H1 (cell line): Measurements from ENCODE around the gene KLHL21. TPM values are rescaled to one million over a fixed set of nuclear protein-coding genes. Genes with fewer than 3 reads are reported as not detected.

Source experiments
- CTCF ChIA-PET: fragments of 300-600 bp; sonication (Branson Sonifier 250); formaldehyde crosslinking; loops from one replicate; lab custom pipeline; 2021; ENCODE audit not compliant: partially characterized antibody; lab: Charles Lee
- POLR2A ChIA-PET: fragments of 300-600 bp; sonication (Branson Sonifier 250); formaldehyde crosslinking; loops from one replicate; lab custom pipeline; 2021; ENCODE audit warnings: inconsistent platforms; ENCODE audit not compliant: partially characterized antibody; lab: Charles Lee
- DNase-seq, 2 experiments: peaks; one replicate each; pipeline versions ENCODE4 v3.0.0 to v3.0.0-alpha.2; 2010 to 2022; ENCODE audit warnings: low spot score in 2 of 2, low read depth in 1 of 2, mixed read lengths in 1 of 2
- FAIRE-seq: peaks from 2 replicates; lab custom pipeline; 2011; peaks lifted over from hg19 to GRCh38; lab: Jason Lieb, UNC
- H2AFZ ChIP-seq: 2 replicates; pipeline ENCODE4 v1.8.1; 2012; ENCODE audit warnings: low read length, inconsistent platforms
- H2AK5ac ChIP-seq: 2 replicates; pipeline ENCODE4 v1.6.1; 2013; ENCODE audit warnings: low read depth, low read length
- H2BK120ac ChIP-seq: replicated peaks from 2 replicates; pipeline ENCODE3; 2013; ENCODE audit warnings: low read depth, low read length, inconsistent platforms
- H2BK12ac ChIP-seq: 2 replicates; pipeline ENCODE4 v1.6.1; 2013; ENCODE audit warnings: low read depth, low read length
- H2BK15ac ChIP-seq: 2 replicates; pipeline ENCODE4 v1.6.1; 2013; ENCODE audit warnings: low read length
- H2BK20ac ChIP-seq: 2 replicates; pipeline ENCODE4 v1.6.1; 2013; ENCODE audit warnings: low read length
- H2BK5ac ChIP-seq: 2 replicates; pipeline ENCODE4 v1.6.1; 2013; ENCODE audit warnings: low read depth, low read length
- H3K14ac ChIP-seq: 2 replicates; pipeline ENCODE4 v1.6.1; 2013; ENCODE audit warnings: inconsistent platforms; ENCODE audit not compliant: insufficient read length
- H3K18ac ChIP-seq: 2 replicates; pipeline ENCODE4 v1.6.1; 2013; ENCODE audit warnings: low read length; ENCODE audit errors: extremely low read depth
- H3K23ac ChIP-seq: 2 replicates; pipeline ENCODE4 v1.6.1; 2013; ENCODE audit warnings: inconsistent platforms; ENCODE audit not compliant: insufficient read length
- H3K23me2 ChIP-seq: 2 replicates; pipeline ENCODE4 v1.6.1; 2013; ENCODE audit warnings: low read depth, low read length
- H3K27ac ChIP-seq: 2 replicates; pipeline ENCODE4 v1.6.1; 2011; ENCODE audit warnings: low read depth, low read length, inconsistent platforms
- H3K27me3 ChIP-seq, 4 experiments: replicated peaks in 1 of 4; 1 replicate in 1 of 4; 2 replicates in 3 of 4; pipeline versions ENCODE4 v1.6.1 to v1.8.1; 2011 to 2013; ENCODE audit warnings: low read length in 3 of 4, mild to moderate bottlenecking in 3 of 4, inconsistent platforms in 2 of 4, mixed read lengths in 2 of 4, moderate library complexity in 1 of 4; ENCODE audit not compliant: control insufficient read depth in 3 of 4, insufficient read depth in 3 of 4; ENCODE audit errors: extremely low read depth in 1 of 4
- H3K36me3 ChIP-seq, 4 experiments: 2 replicates each; pipeline versions ENCODE4 v1.6.1 to v1.8.1; 2011 to 2013; ENCODE audit warnings: mild to moderate bottlenecking in 4 of 4, low read length in 3 of 4, moderate library complexity in 2 of 4, control low read depth in 1 of 4, inconsistent platforms in 1 of 4; ENCODE audit not compliant: insufficient read depth in 4 of 4, control insufficient read depth in 2 of 4
- H3K4ac ChIP-seq: replicated peaks from 2 replicates; pipeline ENCODE3; 2013; ENCODE audit warnings: low read length, low read depth, mixed read lengths, inconsistent platforms; ENCODE audit not compliant: insufficient read length
- H3K4me1 ChIP-seq, 4 experiments: replicated peaks in 1 of 4; 1 replicate in 1 of 4; 2 replicates in 3 of 4; pipeline versions ENCODE4 v1.6.1 to v1.8.1; 2011 to 2013; ENCODE audit warnings: low read length in 3 of 4, inconsistent platforms in 2 of 4, mixed read lengths in 1 of 4; ENCODE audit not compliant: insufficient read depth in 4 of 4, control insufficient read depth in 3 of 4
- H3K4me2 ChIP-seq, 2 experiments: 2 replicates each; pipeline versions ENCODE4 v1.6.1 to v1.8.1; 2011 to 2013; ENCODE audit warnings: low read depth in 2 of 2, low read length in 2 of 2, control low read depth in 1 of 2, inconsistent platforms in 1 of 2, mild to moderate bottlenecking in 1 of 2; ENCODE audit not compliant: insufficient read depth in 1 of 2
- H3K4me3 ChIP-seq, 4 experiments: fragments of 200-600, 300-600 bp in 1 of 4; sonication (generic), shearing (Covaris generic), sonication (Bioruptor Twin) in 1 of 4; 2 replicates each; pipeline versions ENCODE4 v1.5.1 to v1.8.1; 2011 to 2016; ENCODE audit warnings: low read length in 4 of 4, low read depth in 3 of 4, control low read depth in 2 of 4, inconsistent platforms in 2 of 4, mild to moderate bottlenecking in 2 of 4, mixed read lengths in 1 of 4, moderate library complexity in 1 of 4; ENCODE audit not compliant: insufficient read depth in 2 of 4; ENCODE audit errors: extremely low read depth in 1 of 4
- H3K56ac ChIP-seq: replicated peaks from 2 replicates; pipeline ENCODE3; 2013; ENCODE audit warnings: low read depth, mild to moderate bottlenecking, mixed read lengths, low read length, inconsistent platforms; ENCODE audit not compliant: insufficient read length
- H3K79me1 ChIP-seq: 2 replicates; pipeline ENCODE4 v1.6.1; 2013; ENCODE audit warnings: low read depth, low read length, control low read depth
- H3K79me2 ChIP-seq, 2 experiments: 2 replicates each; pipeline versions ENCODE4 v1.6.1 to v1.8.1; 2012 to 2013; ENCODE audit warnings: low read length in 2 of 2, mild to moderate bottlenecking in 2 of 2, inconsistent platforms in 1 of 2; ENCODE audit not compliant: insufficient read depth in 2 of 2, control insufficient read depth in 1 of 2
- H3K9ac ChIP-seq, 4 experiments: replicated peaks in 1 of 4; 1 replicate in 1 of 4; 2 replicates in 3 of 4; pipeline versions ENCODE4 v1.6.1 to v1.8.1; 2011 to 2013; ENCODE audit warnings: low read depth in 3 of 4, low read length in 3 of 4, control low read depth in 2 of 4, mild to moderate bottlenecking in 2 of 4, moderate library complexity in 2 of 4, inconsistent platforms in 1 of 4; ENCODE audit errors: extremely low read depth in 1 of 4
- H3K9me3 ChIP-seq, 2 experiments: 2 replicates each; pipeline versions ENCODE4 v1.6.1 to v1.8.1; 2012 to 2013; ENCODE audit warnings: mild to moderate bottlenecking in 2 of 2, moderate library complexity in 2 of 2, control low read depth in 1 of 2, inconsistent platforms in 1 of 2, low read depth in 1 of 2, low read length in 1 of 2, mixed read lengths in 1 of 2; ENCODE audit not compliant: insufficient read depth in 2 of 2
- H4K20me1 ChIP-seq, 2 experiments: replicated peaks in 1 of 2; 2 replicates each; pipeline versions ENCODE3 to v1.8.1; 2011 to 2013; ENCODE audit warnings: inconsistent platforms in 2 of 2, low read length in 2 of 2, mild to moderate bottlenecking in 1 of 2; ENCODE audit not compliant: insufficient read depth in 2 of 2, control insufficient read depth in 1 of 2
- H4K5ac ChIP-seq: 2 replicates; pipeline ENCODE4 v1.6.1; 2013; ENCODE audit warnings: low read length, low read depth, mixed read lengths, inconsistent platforms; ENCODE audit not compliant: insufficient read length
- H4K8ac ChIP-seq: 2 replicates; pipeline ENCODE4 v1.8.0; 2013; ENCODE audit warnings: mild to moderate bottlenecking, moderate library complexity, low read length, inconsistent platforms; ENCODE audit not compliant: insufficient read depth; ENCODE audit errors: extremely low read depth
- H4K91ac ChIP-seq: replicated peaks from 2 replicates; pipeline ENCODE3; 2013; ENCODE audit warnings: low read length, mixed read lengths, inconsistent platforms; ENCODE audit not compliant: insufficient read length
- BACH1 ChIP-seq: IDR thresholded peaks from 2 replicates; pipeline ENCODE4 v1.6.1; 2012; ENCODE audit warnings: low read length, improper control_type of control experiment
- E2F6 ChIP-seq: IDR thresholded peaks from 2 replicates; pipeline ENCODE4 v1.6.1; 2012; ENCODE audit warnings: inconsistent platforms
- KDM4A ChIP-seq: IDR thresholded peaks from one replicate; pipeline ENCODE4 v1.7.1; 2012; ENCODE audit warnings: low read depth, mild to moderate bottlenecking, moderate library complexity, low read length, inconsistent platforms; ENCODE audit not compliant: severe bottlenecking
- NANOG ChIP-seq: IDR thresholded peaks from 2 replicates; pipeline ENCODE4 v1.6.1; 2011; ENCODE audit warnings: low read length, low read depth, mild to moderate bottlenecking, inconsistent platforms; ENCODE audit not compliant: insufficient read depth, poor library complexity, severe bottlenecking
- RAD21 ChIP-seq, 2 experiments: IDR thresholded peaks in 1 of 2; conservative IDR thresholded peaks in 1 of 2; 2 replicates each; pipeline ENCODE4 v1.6.1; 2011; ENCODE audit warnings: low read depth in 2 of 2, low read length in 2 of 2, improper control_type of control experiment in 1 of 2, inconsistent platforms in 1 of 2, mild to moderate bottlenecking in 1 of 2, moderate library complexity in 1 of 2
- SIX5 ChIP-seq: IDR thresholded peaks from 2 replicates; pipeline ENCODE4 v1.6.1; 2011; ENCODE audit warnings: mild to moderate bottlenecking, low read depth, low read length
- TAF1 ChIP-seq: IDR thresholded peaks from 2 replicates; pipeline ENCODE4 v1.6.1; 2011; ENCODE audit warnings: mild to moderate bottlenecking, low read depth, low read length
- YY1 ChIP-seq: IDR thresholded peaks from 2 replicates; pipeline ENCODE4 v1.6.1; 2011; ENCODE audit warnings: low read depth, mild to moderate bottlenecking, low read length
- whole genome bisulfite sequencing, 2 experiments: shearing (Covaris generic) in 1 of 2; methylation state at CpG; one replicate each; pipeline versions ENCODE4 v1.1.6 to v1.1.7; 2013 to 2015; ENCODE audit warnings: low lambda C conversion rate in 2 of 2, mixed read lengths in 2 of 2, inconsistent platforms in 1 of 2, low coverage in 1 of 2, missing lambda C conversion rate in 1 of 2; ENCODE audit not compliant: insufficient replicate concordance in 2 of 2, insufficient coverage in 1 of 2, insufficient read length in 1 of 2; ENCODE audit errors: extremely low coverage in 1 of 2, missing lambda C conversion rate in 1 of 2; 5-methylcytosine and 5-hydroxymethylcytosine counted together
- polyA plus RNA-seq, 7 experiments: library from polyadenylated mRNA; depleted of rRNA in 3 of 7; stranded (reverse) in 5 of 7; unstranded in 2 of 7; fragments of >200 nt in 5 of 7; fragments of 200-250 nt in 2 of 7; gene quantifications; 1 replicate in 5 of 7; 2 replicates in 1 of 7; 4 replicates in 1 of 7; pipeline versions ENCODE4 v1.2.1 to v1.2.3, GENCODE V29; 2011 to 2013; ENCODE audit warnings: missing spikeins in 2 of 7, mixed read lengths in 2 of 7
- total RNA-seq: library from RNA; stranded (reverse); fragmentation: NEBNext Ultra II Directional; extraction: Animal tissue kit (Norgen Biotek cat#: 25700); gene quantifications from 2 replicates; pipeline ENCODE4 v1.2.1, GENCODE V29; 2021

The KLHL21 gene
- total and polyA plus RNA-seq, 2 of the 8 experiments (the other 6 are each of a cell fraction or from before 2014, with no cell fraction given) = 11.9 to 22.3 TPM

DNA sequence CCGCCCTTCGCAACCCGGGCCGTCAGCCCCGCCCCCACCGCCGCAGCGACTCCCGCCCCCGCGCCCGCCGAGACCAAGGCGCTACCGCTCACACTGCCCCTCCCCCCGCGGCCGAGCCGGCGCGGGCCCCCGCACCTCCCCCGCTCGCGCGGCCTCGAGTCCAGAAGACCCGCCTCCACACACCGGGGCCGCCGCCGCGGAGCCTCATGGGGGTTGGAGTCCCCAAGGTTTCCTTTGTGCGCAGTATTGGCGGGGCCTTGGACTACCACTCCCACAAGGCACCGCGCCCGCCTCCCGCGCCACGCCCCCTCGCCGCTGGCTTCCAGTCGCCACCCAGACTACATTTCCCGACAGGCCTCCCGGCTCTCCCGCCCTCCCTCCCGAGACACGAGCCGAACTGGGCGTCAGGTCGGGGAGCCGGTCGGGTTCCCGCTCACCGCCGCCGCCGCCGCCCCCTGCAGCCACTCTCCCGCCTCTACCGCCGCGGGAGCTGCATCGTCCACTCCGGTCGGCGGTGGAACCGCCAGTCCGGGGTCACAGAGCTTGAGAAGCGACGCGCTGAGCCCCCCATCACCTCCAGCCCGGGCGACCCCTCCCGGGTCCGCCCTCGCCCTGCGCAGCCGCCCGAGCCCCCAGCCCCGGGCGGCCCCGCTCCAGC is 10.8 kb upstream of the KLHL21 start, which contains the start of gene PHF13:
Gene PHF13 (plus strand): TSS at position 371 of the 658 bp plus-strand sequence. CDS start 336 bp downstream, outside the sequence.
- Histone ChIP-seq H3K23ac (no peak within 1 kb of the TSS), H3K56ac (no peak within 1 kb of the TSS), H2BK15ac (0 out of 2 replicates have a peak within 1 kb of the TSS, but pooled peaks have one; percentile 75), H2BK12ac (no peak within 1 kb of the TSS), H4K5ac (peak within 1 kb of the TSS; percentile 66), H4K91ac (no peak within 1 kb of the TSS), H3K4me2 (peak within 1 kb of the TSS; percentile 79 to 100), H3K18ac (no peak within 1 kb of the TSS; the same call in 1 of the 2 replicates), H3K36me3 (peaks cover 0 to 16% (median 4%) of the 10 kb centered on the region in 4 experiments; a peak in 6 of 8 replicates), H2AK5ac (no peak within 1 kb of the TSS), H3K4me1 (peaks cover 0 to 2% (median 0%) of the 10 kb centered on the region in 4 experiments; a peak in 1 of 7 replicates), H3K27me3 (no peaks in the 10 kb centered on the region), H2BK120ac (no peak within 1 kb of the TSS), H3K79me2 (peaks cover 12 to 34% of the 10 kb centered on the region in 2 experiments), H3K14ac (no peak within 1 kb of the TSS), H2BK5ac (peak within 1 kb of the TSS; percentile 78; the same call in 1 of the 2 replicates), H3K27ac (peak within 1 kb of the TSS; percentile 81; the same call in 1 of the 2 replicates), H3K9ac (peak within 1 kb of the TSS; percentile 54 to 78 (median 70)), H2BK20ac (no peak within 1 kb of the TSS), H4K8ac (peak within 1 kb of the TSS; percentile 81), H4K20me1 (peaks cover 7 to 15% of the 10 kb centered on the region in 2 experiments), H3K79me1 (peaks cover 5% of the 10 kb centered on the region), H3K9me3 (no peaks in the 10 kb centered on the region), H3K23me2 (peaks cover 8% of the 10 kb centered on the region; the same call in 1 of the 2 replicates), H3K4me3 (peak within 1 kb of the TSS; percentile 76 to 100 (median 86)), H3K4ac (no peak within 1 kb of the TSS), H2AFZ (peak within 1 kb of the TSS; percentile 82; the same call in 1 of the 2 replicates)
- ChIA-PET POLR2A (interaction anchor here (1.2 to 1.3 kb wide), 2 partner anchors 10 kb away, joined by 9 to 20 read pairs; partner anchors contain the start of genes KLHL21 and THAP3), CTCF (interaction anchor here (0.6 to 0.8 kb wide), 2 partner anchors 13 to 18 kb away, joined by 3 to 4 read pairs; no protein-coding TSS in a partner anchor)
- DNase-seq (peak; percentile 98 to 99), FAIRE-seq (no peak)
- 0% methylated on average over 7 of the region's 84 CpGs; no CpG with 5 or more reads in 1 of the 2 experiments for WGBS, 2 experiments
- TF ChIP-seq E2F6 = peak; percentile 51
- peak; percentile 7 for TF ChIP-seq NANOG
- TF ChIP-seq SIX5 = peak; percentile 91
- TF ChIP-seq BACH1 = peak; percentile 53; the same call in 1 of the 2 replicates
- TF ChIP-seq KDM4A = peak; percentile 76
- no peak; the same call in 1 of the 2 replicates for TF ChIP-seq TAF1
- TF ChIP-seq YY1 = 0 out of 2 replicates have a peak, but pooled peaks have one; percentile 26
- TF ChIP-seq RAD21 (IDR thresholded peaks at IDR 0.05 in 1 of 2, conservative IDR thresholded peaks at IDR 0.05 in 1 of 2; ENCODE audit: low read depth in 2 of 2, low read length in 2 of 2) = no peak
